ENCODE results near the gene RPF1.

GRCh38 chr1:84497631-84498275 lies 18.7 kb downstream of the RPF1 start:
- no peak for TF ChIP-seq CTCF (IDR thresholded peaks at IDR 0.05 in 4 of 5, conservative IDR thresholded peaks at IDR 0.05 in 1 of 5)
- TF ChIP-seq POLR2A (IDR thresholded peaks at IDR 0.05): no peak
